ENCODE measurements around the gene OPRL1.

GRCh38 chr20:64106981-64107735, 27.3 kb downstream of the OPRL1 start, which contains the start of gene NPBWR2:
- TF ChIP-seq CTCF (conservative IDR thresholded peaks at IDR 0.05 in 1 of 2, IDR thresholded peaks at IDR 0.05 in 1 of 2; ENCODE audit: extremely low read depth in 1 of 2, insufficient read depth in 1 of 2, low read depth in 1 of 2, low read length in 2 of 2): no peak
- no peak for TF ChIP-seq EZH2 (IDR thresholded peaks at IDR 0.05; ENCODE audit: borderline replicate concordance, low read length)
